H9 (cell line): Measurements from ENCODE around the gene HEATR5B. TPM values are rescaled to one million over a fixed set of nuclear protein-coding genes. Genes with fewer than 3 reads are reported as not detected.

Source experiments
- DNase-seq: peaks from one replicate; pipeline ENCODE4 v3.0.0-alpha.2; 2017
- H2AFZ ChIP-seq: one replicate; pipeline ENCODE4 v1.6.1; 2013; ENCODE audit warnings: mild to moderate bottlenecking, low read length, control low read depth, moderate library complexity
- H2AK5ac ChIP-seq: 2 replicates; pipeline ENCODE4 v1.6.1; 2013; ENCODE audit warnings: low read length, control low read depth, mixed read lengths; ENCODE audit not compliant: insufficient read length
- H2BK120ac ChIP-seq: one replicate; pipeline ENCODE4 v1.6.1; 2013; ENCODE audit warnings: low read depth, mild to moderate bottlenecking, low read length, control low read depth, inconsistent platforms; ENCODE audit not compliant: poor library complexity, severe bottlenecking
- H2BK12ac ChIP-seq: 2 replicates; pipeline ENCODE4 v1.6.1; 2013; ENCODE audit warnings: low read length, control low read depth, mixed read lengths, low read depth; ENCODE audit not compliant: insufficient read length
- H2BK15ac ChIP-seq: 2 replicates; pipeline ENCODE4 v1.6.1; 2013; ENCODE audit warnings: low read depth, low read length, control low read depth
- H2BK20ac ChIP-seq: one replicate; pipeline ENCODE4 v1.6.1; 2013; ENCODE audit warnings: low read depth, mild to moderate bottlenecking, low read length, control low read depth, inconsistent platforms; ENCODE audit not compliant: poor library complexity, severe bottlenecking
- H2BK5ac ChIP-seq: 2 replicates; pipeline ENCODE4 v1.6.1; 2013; ENCODE audit warnings: low read length, control low read depth, mixed read lengths; ENCODE audit not compliant: insufficient read length
- H3K14ac ChIP-seq: 2 replicates; pipeline ENCODE4 v1.6.1; 2013; ENCODE audit warnings: low read length, control low read depth; ENCODE audit not compliant: insufficient read depth
- H3K18ac ChIP-seq: 2 replicates; pipeline ENCODE4 v1.6.1; 2013; ENCODE audit warnings: low read depth, mild to moderate bottlenecking, mixed read lengths, low read length, control low read depth; ENCODE audit not compliant: insufficient read length
- H3K23ac ChIP-seq: 2 replicates; pipeline ENCODE4 v1.6.1; 2013; ENCODE audit warnings: low read length, control low read depth, mixed read lengths, low read depth; ENCODE audit not compliant: insufficient read length
- H3K23me2 ChIP-seq: 2 replicates; pipeline ENCODE4 v1.6.1; 2013; ENCODE audit warnings: low read depth, mild to moderate bottlenecking, mixed read lengths, low read length, control low read depth; ENCODE audit not compliant: insufficient read length, poor library complexity, severe bottlenecking
- H3K27ac ChIP-seq: 2 replicates; pipeline ENCODE4 v1.5.1; 2013; ENCODE audit warnings: low read length, control low read depth, mixed read lengths, low read depth; ENCODE audit not compliant: insufficient read length
- H3K27me3 ChIP-seq: 2 replicates; pipeline ENCODE4 v1.6.1; 2013; ENCODE audit warnings: low read length, control low read depth, inconsistent platforms; ENCODE audit not compliant: insufficient read depth
- H3K4ac ChIP-seq: 2 replicates; pipeline ENCODE4 v1.6.1; 2013; ENCODE audit warnings: low read depth, mild to moderate bottlenecking, control low read depth, inconsistent platforms, low read length, moderate library complexity
- H3K4me1 ChIP-seq: 2 replicates; pipeline ENCODE4 v1.6.1; 2013; ENCODE audit warnings: low read length, control low read depth, inconsistent platforms; ENCODE audit not compliant: insufficient read depth
- H3K4me2 ChIP-seq: 2 replicates; pipeline ENCODE4 v1.6.1; 2013; ENCODE audit warnings: low read length, control low read depth, mixed read lengths; ENCODE audit not compliant: insufficient read length, insufficient read depth
- H3K56ac ChIP-seq: 2 replicates; pipeline ENCODE4 v1.6.1; 2013; ENCODE audit warnings: low read depth, mild to moderate bottlenecking, mixed read lengths, low read length, control low read depth; ENCODE audit not compliant: insufficient read length
- H3K79me1 ChIP-seq: 2 replicates; pipeline ENCODE4 v1.6.1; 2013; ENCODE audit warnings: low read depth, mild to moderate bottlenecking, moderate library complexity, low read length, control low read depth, inconsistent platforms; ENCODE audit not compliant: insufficient read depth, poor library complexity, severe bottlenecking
- H3K79me2 ChIP-seq: 2 replicates; pipeline ENCODE4 v1.6.1; 2013; ENCODE audit warnings: low read length, control low read depth, inconsistent platforms; ENCODE audit not compliant: insufficient read depth
- H3K9ac ChIP-seq: 2 replicates; pipeline ENCODE4 v1.6.1; 2013; ENCODE audit warnings: low read length, control low read depth, mixed read lengths; ENCODE audit not compliant: insufficient read length; ENCODE audit errors: extremely low read depth
- H3K9me3 ChIP-seq: one replicate; pipeline ENCODE4 v1.6.1; 2013; ENCODE audit warnings: low read depth, low read length, inconsistent platforms; ENCODE audit not compliant: control insufficient read depth
- H3T11ph ChIP-seq: one replicate; pipeline ENCODE4 v1.6.1; 2013; ENCODE audit warnings: mild to moderate bottlenecking, low read length, control low read depth, inconsistent platforms
- H4K20me1 ChIP-seq: one replicate; pipeline ENCODE4 v1.6.1; 2013; ENCODE audit not compliant: control insufficient read depth, insufficient read length, insufficient read depth
- H4K5ac ChIP-seq: 2 replicates; pipeline ENCODE4 v1.6.1; 2013; ENCODE audit warnings: low read depth, mild to moderate bottlenecking, mixed read lengths, low read length, control low read depth; ENCODE audit not compliant: insufficient read length
- H4K8ac ChIP-seq: replicated peaks from 2 replicates; pipeline ENCODE4 v1.6.1; 2013; ENCODE audit warnings: low read length, control low read depth, mixed read lengths, low read depth; ENCODE audit not compliant: insufficient read length
- H4K91ac ChIP-seq: 2 replicates; pipeline ENCODE4 v1.6.1; 2013; ENCODE audit warnings: low read depth, mild to moderate bottlenecking, moderate library complexity, mixed read lengths, low read length, control low read depth; ENCODE audit not compliant: insufficient read length
- H3K27ac Mint-ChIP-seq, 3 experiments: 2 replicates in 2 of 3; 3 replicates in 1 of 3; pipeline ENCODE4 v1.8.0; 2020 to 2021; ENCODE audit warnings: mixed read lengths in 3 of 3, mild to moderate bottlenecking in 1 of 3, moderate library complexity in 1 of 3
- H3K27me3 Mint-ChIP-seq: 2 replicates; pipeline ENCODE4 v1.8.0; 2021; ENCODE audit warnings: low read depth, mild to moderate bottlenecking, moderate library complexity, mixed read lengths
- H3K36me3 Mint-ChIP-seq, 3 experiments: 2 replicates in 2 of 3; 3 replicates in 1 of 3; pipeline ENCODE4 v1.8.0; 2020 to 2021; ENCODE audit warnings: low read depth in 3 of 3, mixed read lengths in 3 of 3; ENCODE audit not compliant: insufficient read depth in 1 of 3
- H3K4me1 Mint-ChIP-seq, 2 experiments: 2 replicates each; pipeline ENCODE4 v1.8.0; 2020; ENCODE audit warnings: mixed read lengths in 2 of 2
- H3K4me3 Mint-ChIP-seq, 2 experiments: 2 replicates in 1 of 2; 3 replicates in 1 of 2; pipeline ENCODE4 v1.8.0; 2020 to 2021; ENCODE audit warnings: mild to moderate bottlenecking in 2 of 2, mixed read lengths in 2 of 2, moderate library complexity in 1 of 2
- H3K9me3 Mint-ChIP-seq, 2 experiments: 2 replicates in 1 of 2; 3 replicates in 1 of 2; pipeline ENCODE4 v1.8.0; 2020; ENCODE audit warnings: mild to moderate bottlenecking in 2 of 2, mixed read lengths in 2 of 2, moderate library complexity in 1 of 2
- CTCF ChIP-seq: fragments of 200-600 bp; sonication (generic); conservative IDR thresholded peaks from 3 replicates; pipeline ENCODE4 v1.8.0; 2021; ENCODE audit warnings: antibody characterized with exemption, mild to moderate bottlenecking
- WGBS: extraction: QIAGEN DNeasy Blood & Tissue Kit; methylation state at CpG from one replicate; pipeline ENCODE4 v1.1.7; 2013; ENCODE audit warnings: missing lambda C conversion rate, low lambda C conversion rate, mixed read lengths; ENCODE audit not compliant: insufficient read length; ENCODE audit errors: extremely low coverage; 5-methylcytosine and 5-hydroxymethylcytosine counted together
- total RNA-seq: library from RNA; stranded (reverse); gene quantifications from 2 replicates; pipeline ENCODE4 v1.2.1, GENCODE V29; 2021

HEATR5B gene
- total RNA-seq, 1 experiment from 2014 or later, result 14.0 TPM

GRCh38 chr2:37105150-37105549 lies 21.0 kb upstream of the HEATR5B start:
- H3K27ac Mint-ChIP-seq, result peak overlapping the region in 2 of 3 experiments; percentile 82 to 90; a peak in 3 of 7 replicates

More at GRCh38 chr2:37105150-37105549, 21.0 kb upstream of the HEATR5B start:
- H2BK15ac ChIP-seq, result no peak overlapping the region
- peak; percentile 43 for DNase-seq
- no peaks in the 10 kb centered on the region for H3K27me3 Mint-ChIP-seq
- no peak overlapping the region for H3T11ph ChIP-seq
- H3K9me3 Mint-ChIP-seq, result no peaks in the 10 kb centered on the region
- H3K9ac ChIP-seq, result no peak overlapping the region
- no peak overlapping the region for H2BK20ac ChIP-seq
- H4K20me1 ChIP-seq, result no peaks in the 10 kb centered on the region
- no peak overlapping the region for H4K5ac ChIP-seq
- H2BK12ac ChIP-seq, result no peak overlapping the region
- no peak overlapping the region for H3K56ac ChIP-seq
- H2AFZ ChIP-seq, result no peak overlapping the region
- no CpG with 5 or more reads among the region's 5 CpGs for WGBS
- H3K4me2 ChIP-seq, result no peak overlapping the region
- H3K4me1 Mint-ChIP-seq, result peaks cover 11 to 20% of the 10 kb centered on the region in 2 experiments
- H3K79me1 ChIP-seq, result no peaks in the 10 kb centered on the region
- no peaks in the 10 kb centered on the region for H3K27me3 ChIP-seq
- H3K27ac ChIP-seq, result no peak overlapping the region
- peaks cover 13 to 48% (median 45%) of the 10 kb centered on the region in 3 experiments; a peak in 6 of 7 replicates for H3K36me3 Mint-ChIP-seq
- no peaks in the 10 kb centered on the region for H3K79me2 ChIP-seq
- H3K4me1 ChIP-seq, result no peaks in the 10 kb centered on the region
- H4K91ac ChIP-seq, result no peak overlapping the region
- H2BK5ac ChIP-seq, result no peak overlapping the region
- H2BK120ac ChIP-seq, result no peak overlapping the region
- H3K23me2 ChIP-seq, result no peaks in the 10 kb centered on the region
- no peak overlapping the region for H4K8ac ChIP-seq
- H3K14ac ChIP-seq, result no peak overlapping the region
- H3K4ac ChIP-seq, result no peak overlapping the region
- no peaks in the 10 kb centered on the region for H3K9me3 ChIP-seq
- H3K23ac ChIP-seq, result no peak overlapping the region
- TF ChIP-seq CTCF, result no peak
- no peak overlapping the region for H3K18ac ChIP-seq
- no peak overlapping the region for H2AK5ac ChIP-seq
- H3K4me3 Mint-ChIP-seq, result no peak overlapping the region
